SK-N-SH (cell line): ENCODE results near the gene CYB561D2. TPM values are rescaled to one million over a fixed set of nuclear protein-coding genes. Genes with fewer than 3 reads are reported as not detected.
A peak's percentile ranks its signal among the peaks of the same experiment; 100 is the strongest.

ENCODE experiments used
- CTCF ChIA-PET: fragments of 300-600, 350-600 bp; formaldehyde crosslinking; extraction: SDS; loops from one replicate; lab custom pipeline; 2021; lab: Yijun Ruan, JAX
- POLR2A ChIA-PET: fragments of 350-600 bp; sonication (Branson Sonifier 250); formaldehyde crosslinking; extraction: SDS; loops from one replicate; lab custom pipeline; 2020; ENCODE audit warnings: antibody characterized with exemption, inconsistent platforms; lab: Yijun Ruan, JAX
- DNase-seq: peaks from one replicate; pipeline ENCODE4 v3.0.0; 2012
- H2AFZ ChIP-seq: fragments of 200-600 bp; sonication (generic); 2 replicates; pipeline ENCODE4 v1.8.1; 2016; ENCODE audit warnings: antibody characterized with exemption, mild to moderate bottlenecking, low read depth
- H3F3A ChIP-seq: fragments of 200-600 bp; sonication (generic); replicated peaks from 2 replicates; pipeline ENCODE3; 2016; ENCODE audit warnings: antibody characterized with exemption, mild to moderate bottlenecking; ENCODE audit not compliant: insufficient read depth
- H3K27ac ChIP-seq, 2 experiments: fragments of 200-500 bp in 1 of 2; fragments of 200-600 bp in 1 of 2; sonication (Bioruptor generic) in 1 of 2; sonication (generic), shearing (Covaris generic) in 1 of 2; 2 replicates each; pipeline versions ENCODE4 v1.5.1 to v1.6.1; 2014 to 2016; ENCODE audit warnings: low read depth in 2 of 2, inconsistent platforms in 1 of 2, low read length in 1 of 2, mild to moderate bottlenecking in 1 of 2, mixed read lengths in 1 of 2
- H3K27me3 ChIP-seq: fragments of 200-600 bp; sonication (generic), shearing (Covaris generic); 2 replicates; pipeline ENCODE4 v1.6.1; 2016; ENCODE audit warnings: mixed run types; ENCODE audit not compliant: insufficient read depth
- H3K36me3 ChIP-seq, 2 experiments: fragments of 200-500 bp in 1 of 2; fragments of 200-600 bp in 1 of 2; sonication (Bioruptor generic) in 1 of 2; sonication (generic) in 1 of 2; replicated peaks in 1 of 2; 2 replicates each; pipeline versions ENCODE3 to v1.5.1; 2014 to 2016; ENCODE audit warnings: low read length in 1 of 2, mild to moderate bottlenecking in 1 of 2; ENCODE audit not compliant: insufficient read depth in 2 of 2, control insufficient read depth in 1 of 2
- H3K4me1 ChIP-seq, 2 experiments: fragments of 200-500 bp in 1 of 2; fragments of 200-600 bp in 1 of 2; sonication (Bioruptor generic) in 1 of 2; sonication (generic), shearing (Covaris generic) in 1 of 2; 2 replicates each; pipeline versions ENCODE4 v1.5.1 to v1.6.1; 2014 to 2016; ENCODE audit warnings: low read depth in 1 of 2, low read length in 1 of 2, mixed run types in 1 of 2; ENCODE audit not compliant: insufficient read depth in 2 of 2, control insufficient read depth in 1 of 2
- H3K4me2 ChIP-seq: fragments of 200-600 bp; sonication (generic), shearing (Covaris generic); 2 replicates; pipeline ENCODE4 v1.6.1; 2017; ENCODE audit warnings: mixed run types
- H3K4me3 ChIP-seq, 2 experiments: fragments of 200-500 bp in 1 of 2; fragments of 200-600 bp in 1 of 2; sonication (Bioruptor generic) in 1 of 2; sonication (generic), shearing (Covaris generic) in 1 of 2; 2 replicates each; pipeline versions ENCODE4 v1.5.1 to v1.8.1; 2014 to 2016; ENCODE audit warnings: low read depth in 2 of 2, inconsistent platforms in 1 of 2, low read length in 1 of 2, mild to moderate bottlenecking in 1 of 2, mixed read lengths in 1 of 2, moderate library complexity in 1 of 2
- H3K79me2 ChIP-seq: fragments of 200-600 bp; sonication (generic); 2 replicates; pipeline ENCODE4 v1.8.1; 2017; ENCODE audit warnings: mild to moderate bottlenecking; ENCODE audit not compliant: insufficient read depth
- H3K9ac ChIP-seq: fragments of 200-600 bp; sonication (generic); 2 replicates; pipeline ENCODE4 v1.6.1; 2017; ENCODE audit warnings: mixed run types
- H3K9me2 ChIP-seq: fragments of 200-600 bp; sonication (generic); 2 replicates; pipeline ENCODE4 v1.6.1; 2017; ENCODE audit warnings: mixed run types
- H3K9me3 ChIP-seq: fragments of 200-600 bp; sonication (generic); 2 replicates; pipeline ENCODE4 v1.6.1; 2017; ENCODE audit warnings: mixed run types, mild to moderate bottlenecking, moderate library complexity
- H4K20me1 ChIP-seq: fragments of 200-600 bp; sonication (generic); 2 replicates; pipeline ENCODE4 v1.6.1; 2017; ENCODE audit warnings: mild to moderate bottlenecking, mixed run types; ENCODE audit not compliant: insufficient read depth
- EZH2phosphoT487 ChIP-seq: fragments of 200-600 bp; sonication (generic); IDR thresholded peaks from 2 replicates; pipeline ENCODE4 v1.6.1; 2017; ENCODE audit warnings: low read depth, mixed run types, mild to moderate bottlenecking, antibody characterized with exemption, moderate library complexity, borderline replicate concordance
- FOSL2 ChIP-seq: IDR thresholded peaks from 2 replicates; pipeline ENCODE4 v1.4.0; 2012; ENCODE audit warnings: low read depth, mild to moderate bottlenecking, moderate library complexity, borderline replicate concordance
- GATA2 ChIP-seq: sonication (generic); formaldehyde crosslinking; IDR thresholded peaks from 2 replicates; pipeline ENCODE4 v1.5.0; 2020; ENCODE audit warnings: mild to moderate bottlenecking, missing genetic modification reagents
- IRF3 ChIP-seq: fragments of 150-350 bp; IDR thresholded peaks from 2 replicates; pipeline ENCODE4 v1.6.1; 2016; ENCODE audit warnings: mild to moderate bottlenecking, low read depth, low read length
- JUND ChIP-seq: IDR thresholded peaks from 2 replicates; pipeline ENCODE4 v1.4.0; 2012
- MEF2A ChIP-seq: IDR thresholded peaks from 2 replicates; pipeline ENCODE4 v1.4.0; 2012; ENCODE audit warnings: low read depth, borderline replicate concordance
- NFIC ChIP-seq: IDR thresholded peaks from 2 replicates; pipeline ENCODE4 v1.4.0; 2012; ENCODE audit warnings: borderline replicate concordance
- POLR2AphosphoS5 ChIP-seq: IDR thresholded peaks from 2 replicates; pipeline ENCODE4 v1.6.1; 2012; ENCODE audit warnings: low read depth, low read length
- REST ChIP-seq: IDR thresholded peaks from 2 replicates; pipeline ENCODE4 v1.6.1; 2012; ENCODE audit warnings: mild to moderate bottlenecking, low read depth, low read length, moderate library complexity
- SIN3A ChIP-seq: IDR thresholded peaks from 2 replicates; pipeline ENCODE4 v1.6.1; 2012; ENCODE audit warnings: low read depth, mild to moderate bottlenecking, low read length, moderate library complexity, borderline replicate concordance
- SMC3 ChIP-seq: IDR thresholded peaks from 2 replicates; pipeline ENCODE4 v1.6.1; 2012; ENCODE audit warnings: low read depth, low read length, improper control_type of control experiment
- TCF12 ChIP-seq: IDR thresholded peaks from 2 replicates; pipeline ENCODE4 v1.4.0; 2012
- TEAD4 ChIP-seq: IDR thresholded peaks from 2 replicates; pipeline ENCODE4 v1.4.0; 2012; ENCODE audit warnings: mild to moderate bottlenecking, borderline replicate concordance; ENCODE audit not compliant: insufficient read depth
- USF2 ChIP-seq: fragments of 150-350 bp; IDR thresholded peaks from 2 replicates; pipeline ENCODE4 v1.6.1; 2017; ENCODE audit warnings: antibody characterized with exemption, low read length, low read depth, borderline replicate concordance
- WGBS: methylation state at CpG from one replicate; pipeline ENCODE4 v1.1.6; 2017; ENCODE audit warnings: low lambda C conversion rate; 5-methylcytosine and 5-hydroxymethylcytosine counted together
- polyA plus RNA-seq, 3 experiments: library from polyadenylated mRNA; depleted of rRNA; stranded (reverse); fragments of >200 nt; gene quantifications; 2 replicates each; pipeline ENCODE4 v1.2.3, GENCODE V29; 2012

CYB561D2 gene
- polyA plus RNA-seq, 1 of the 3 experiments (the other 2 are of a cell fraction) = 40.7 TPM

- Histone ChIP-seq H3K4me1 (peaks cover 5 to 33% of the 10 kb centered on the region in 2 experiments; a peak in 3 of 4 replicates), H3K79me2 (peaks cover 76% of the 10 kb centered on the region), H2AFZ (no peak overlapping the region), H3K9ac (no peak overlapping the region), H3K9me2 (no peaks in the 10 kb centered on the region), H3K27ac (no peak overlapping the region), H4K20me1 (peaks cover 10% of the 10 kb centered on the region; the same call in 1 of the 2 replicates), H3K27me3 (no peaks in the 10 kb centered on the region), H3K4me3 (no peak overlapping the region), H3K9me3 (no peaks in the 10 kb centered on the region), H3K4me2 (no peak overlapping the region), H3K36me3 (peaks cover 10 to 27% of the 10 kb centered on the region in 2 experiments), H3F3A (peaks cover 30% of the 10 kb centered on the region)
- POLR2A ChIA-PET = no interaction called here
- TF ChIP-seq EZH2phosphoT487 (no peak), MEF2A (no peak), JUND (no peak), TEAD4 (no peak), SIN3A (no peak), IRF3 (no peak), GATA2 (CRISPR knock-in tag) (no peak), SMC3 (no peak), NFIC (no peak)
- DNase-seq = no peak
- 100% methylated on average over 12 of the region's 19 CpGs for WGBS
- CTCF ChIA-PET = interaction anchor here (1.1 kb wide), 2 partner anchors 16 to 211 kb away, joined by 3 to 4 read pairs; no protein-coding TSS in a partner anchor
Observed at GRCh38 chr3:50331364-50331907, 19.2 kb upstream of the CYB561D2 start.

- no peak overlapping the region for H2AFZ ChIP-seq
- 96% methylated on average over 10 of the region's 12 CpGs for WGBS
- H3K4me1 ChIP-seq = peaks cover 10 to 32% of the 10 kb centered on the region in 2 experiments
- H4K20me1 ChIP-seq = peaks cover 10% of the 10 kb centered on the region; the same call in 1 of the 2 replicates
- H3K79me2 ChIP-seq = peaks cover 76% of the 10 kb centered on the region
- DNase-seq = no peak
- peaks cover 25% of the 10 kb centered on the region for H3F3A ChIP-seq
- peak overlapping the region; percentile 61 for H3K4me2 ChIP-seq
- ChIA-PET POLR2A (interaction anchor here (1.7 kb wide), 1 partner anchor 12 kb away, joined by 3 read pairs; the partner anchor contains the start of gene HYAL2), CTCF (interaction anchor here (5.8 to 6.8 kb wide), 2 partner anchors 12 to 15 kb away, joined by 40 to 60 read pairs; partner anchors contain the start of genes CYB561D2, HYAL2 and NPRL2)
- TF ChIP-seq FOSL2 (no peak), JUND (no peak), POLR2AphosphoS5 (no peak), REST (no peak), USF2 (no peak), TCF12 (no peak)
- TF ChIP-seq, all 33 proteins: peak for 0
- Histone ChIP-seq H3K9me3 (no peaks in the 10 kb centered on the region), H3K4me3 (no peak overlapping the region), H3K36me3 (peaks cover 10 to 27% of the 10 kb centered on the region in 2 experiments), H3K27me3 (no peaks in the 10 kb centered on the region), H3K9ac (peak overlapping the region; percentile 13; the same call in 1 of the 2 replicates), H3K9me2 (no peaks in the 10 kb centered on the region), H3K27ac (no peak overlapping the region)
Observed at GRCh38 chr3:50333744-50334328, 16.8 kb upstream of the CYB561D2 start.
